HepG2 (cell line): ENCODE data around the gene CEP104. TPM values are rescaled to one million over a fixed set of nuclear protein-coding genes. Genes with fewer than 3 reads are reported as not detected.

Experiments
- ATAC-seq: fragments of 200-7000 bp; cut with Tn5 transposase; 3 replicates; pipeline ENCODE4 v1.9.1; 2020; ENCODE audit warnings: mild to moderate bottlenecking, moderate library complexity
- BruUV-seq: library from RNA; stranded (reverse); fragments of 400-500 nt; replicated peaks from 2 replicates; lab custom pipeline; 2021; lab: Mats Ljungman, UMichigan
- CTCF ChIA-PET: fragments of 300-600 bp; formaldehyde crosslinking; extraction: SDS; loops from one replicate; lab custom pipeline; 2021; ENCODE audit warnings: low total read pairs, inconsistent platforms, low intra/inter-chr PET ratio; lab: Yijun Ruan, JAX
- POLR2A ChIA-PET: fragments of 350-600 bp; sonication (Branson Sonifier 250); formaldehyde crosslinking; loops from one replicate; lab custom pipeline; 2020; ENCODE audit warnings: antibody characterized with exemption, inconsistent platforms; lab: Yijun Ruan, JAX
- DNase-seq: peaks from one replicate; pipeline ENCODE4 v3.0.0-alpha.2; 2015; ENCODE audit warnings: low spot score
- FAIRE-seq: peaks from 3 replicates; lab custom pipeline; 2011; peaks lifted over from hg19 to GRCh38; lab: Jason Lieb, UNC
- H2AFZ ChIP-seq: one replicate; pipeline ENCODE4 v1.6.1; 2011; ENCODE audit warnings: low read length, inconsistent platforms
- H3K27ac ChIP-seq: fragments of 300-600 bp; 3 replicates; pipeline ENCODE4 v1.8.0; 2011; ENCODE audit warnings: mixed run types, mild to moderate bottlenecking, mixed read lengths, low read length, inconsistent platforms; ENCODE audit not compliant: insufficient read depth; ENCODE audit errors: extremely low read length
- H3K27me3 ChIP-seq, 2 experiments: fragments of 200-600 bp in 1 of 2; 2 replicates in 1 of 2; 3 replicates in 1 of 2; pipeline versions ENCODE4 v1.6.0 to v1.8.0; 2011; ENCODE audit warnings: low read length in 2 of 2, mild to moderate bottlenecking in 2 of 2, moderate library complexity in 2 of 2, inconsistent platforms in 1 of 2; ENCODE audit not compliant: insufficient read depth in 2 of 2, control insufficient read depth in 1 of 2
- H3K36me3 ChIP-seq, 2 experiments: fragments of 200-600 bp in 1 of 2; replicated peaks in 1 of 2; 2 replicates in 1 of 2; 3 replicates in 1 of 2; pipeline versions ENCODE4 v1.5.1 to v1.8.0; 2011; ENCODE audit warnings: low read length in 2 of 2, inconsistent platforms in 1 of 2; ENCODE audit not compliant: insufficient read depth in 2 of 2, control insufficient read depth in 1 of 2
- H3K4me1 ChIP-seq: 2 replicates; pipeline ENCODE4 v1.5.1; 2012; ENCODE audit warnings: low read length, inconsistent platforms; ENCODE audit not compliant: insufficient read depth
- H3K4me2 ChIP-seq: 2 replicates; pipeline ENCODE4 v1.6.0; 2011; ENCODE audit warnings: low read depth, low read length, inconsistent platforms
- H3K4me3 ChIP-seq, 3 experiments: fragments of 200-600 bp in 1 of 3; sonication (generic), shearing (Covaris generic) in 1 of 3; replicated peaks in 1 of 3; 2 replicates each; pipeline ENCODE4 v1.5.1; 2011 to 2016; ENCODE audit warnings: low read length in 3 of 3, inconsistent platforms in 2 of 3, low read depth in 2 of 3, mild to moderate bottlenecking in 2 of 3, control low read depth in 1 of 3, mixed read lengths in 1 of 3; ENCODE audit not compliant: insufficient read depth in 1 of 3
- H3K79me2 ChIP-seq: one replicate; pipeline ENCODE4 v1.6.1; 2011; ENCODE audit warnings: low read length, inconsistent platforms; ENCODE audit not compliant: insufficient read depth
- H3K9ac ChIP-seq: 2 replicates; pipeline ENCODE4 v1.6.0; 2011; ENCODE audit warnings: mild to moderate bottlenecking, low read depth, low read length, inconsistent platforms; ENCODE audit not compliant: insufficient read depth
- H3K9me3 ChIP-seq: 2 replicates; pipeline ENCODE4 v1.5.1; 2012; ENCODE audit warnings: mild to moderate bottlenecking, low read length
- H4K20me1 ChIP-seq: 2 replicates; pipeline ENCODE4 v1.6.0; 2011; ENCODE audit warnings: inconsistent platforms, mild to moderate bottlenecking, low read length, moderate library complexity; ENCODE audit not compliant: insufficient read depth
- HOXA7 ChIP-seq: sonication (generic); formaldehyde crosslinking; IDR thresholded peaks from 2 replicates; pipeline ENCODE4 v1.8.1; 2022; ENCODE audit warnings: mild to moderate bottlenecking, missing genetic modification reagents, moderate library complexity
- KMT2A ChIP-seq: sonication (generic); formaldehyde crosslinking; IDR thresholded peaks from 2 replicates; pipeline ENCODE4 v1.4.0; 2020; ENCODE audit warnings: missing genetic modification reagents
- PATZ1 ChIP-seq: sonication (generic); formaldehyde crosslinking; IDR thresholded peaks from 2 replicates; pipeline ENCODE4 v1.4.0; 2020; ENCODE audit warnings: missing genetic modification reagents
- PAXIP1 ChIP-seq: sonication (generic); formaldehyde crosslinking; conservative IDR thresholded peaks from 2 replicates; pipeline ENCODE4 v1.4.0; 2020; ENCODE audit warnings: mild to moderate bottlenecking, missing genetic modification reagents, moderate library complexity
- RFXAP ChIP-seq: sonication (generic); formaldehyde crosslinking; IDR thresholded peaks from 2 replicates; pipeline ENCODE4 v1.4.0; 2020; ENCODE audit warnings: missing genetic modification reagents, borderline replicate concordance
- TP53 ChIP-seq: sonication (generic); formaldehyde crosslinking; conservative IDR thresholded peaks from 2 replicates; pipeline ENCODE4 v1.4.0; 2020; ENCODE audit warnings: missing genetic modification reagents
- ZFP82 ChIP-seq: sonication (generic); formaldehyde crosslinking; IDR thresholded peaks from 2 replicates; pipeline ENCODE4 v1.5.1; 2020; ENCODE audit warnings: mild to moderate bottlenecking, missing genetic modification reagents, borderline replicate concordance
- ZNF280D ChIP-seq: sonication (generic); formaldehyde crosslinking; IDR thresholded peaks from 2 replicates; pipeline ENCODE4 v1.5.1; 2020; ENCODE audit warnings: mild to moderate bottlenecking, missing genetic modification reagents
- ZNF331 ChIP-seq: sonication (generic); formaldehyde crosslinking; IDR thresholded peaks from 2 replicates; pipeline ENCODE4 v1.4.0; 2020; ENCODE audit warnings: missing genetic modification reagents
- whole genome bisulfite sequencing: methylation state at CpG from one replicate; pipeline ENCODE4 v1.1.6; 2017; ENCODE audit warnings: low lambda C conversion rate; 5-methylcytosine and 5-hydroxymethylcytosine counted together
- in situ Hi-C: cut with HindIII; loops from 2 replicates; pipeline ENCODE4 v1.10.0; 2017; ENCODE audit warnings: low pct_unique_long_range_greater_than_20kb; ENCODE audit not compliant: extremely low pct_ligation_motif_present
- intact Hi-C: fragments of 100-400 bp; cut with micrococcal nuclease; formaldehyde crosslinking; loops from one replicate; pipeline ENCODE4 v1.10.0; 2022; ENCODE audit not compliant: unreplicated experiment
- polyA plus RNA-seq, 8 experiments: library from polyadenylated mRNA; depleted of rRNA in 3 of 8; stranded (reverse) in 7 of 8; unstranded in 1 of 8; fragments of >200 nt; fragmentation: Illumina TruSeq in 4 of 8; extraction: Trizol in 4 of 8; gene quantifications; 2 replicates each; pipeline versions ENCODE4 v1.2.1 to v1.2.3, GENCODE V29; 2011 to 2016; ENCODE audit warnings: low read depth in 4 of 8, missing spikeins in 1 of 8, mixed read lengths in 1 of 8; ENCODE audit not compliant: insufficient read depth in 1 of 8
- total RNA-seq, 5 experiments: library from RNA; depleted of rRNA; stranded (reverse); fragments of >200 nt; fragmentation: Illumina TruSeq; extraction: Trizol; gene quantifications; 2 replicates each; pipeline ENCODE4 v1.2.3, GENCODE V29; 2016; ENCODE audit warnings: low read depth in 1 of 5

The CEP104 gene
- total and polyA plus RNA-seq, 2 of the 13 experiments (the other 11 are each of a cell fraction or from before 2014, with no cell fraction given) = 20.4 to 30.1 TPM

- Histone ChIP-seq H3K9me3 (peaks cover 16% of the 10 kb centered on the region), H3K4me2 (no peak overlapping the region), H3K4me3 (no peak overlapping the region), H3K27me3 (no peaks in the 10 kb centered on the region), H3K79me2 (no peaks in the 10 kb centered on the region), H3K4me1 (0 out of 2 replicates have a peak, but pooled peaks cover 6% of the 10 kb centered on the region), H3K36me3 (peaks cover 8 to 21% of the 10 kb centered on the region in 2 experiments; a peak in 4 of 5 replicates), H3K27ac (no peak overlapping the region), H2AFZ (no peak overlapping the region), H3K9ac (no peak overlapping the region), H4K20me1 (no peaks in the 10 kb centered on the region)
- BruUV-seq = no TSS peak
- in situ Hi-C loops (no loop called here), intact Hi-C loops (no loop called here)
- no peak for TF ChIP-seq RFXAP (CRISPR knock-in tag)
- TF ChIP-seq PATZ1 (CRISPR knock-in tag) = no peak
- peak; percentile 98 for TF ChIP-seq ZNF331 (CRISPR knock-in tag)
- no peak for TF ChIP-seq KMT2A
- no peak for TF ChIP-seq TP53 (CRISPR knock-in tag)
- TF ChIP-seq HOXA7 (CRISPR knock-in tag) = no peak
- TF ChIP-seq ZFP82 (CRISPR knock-in tag) = no peak
- TF ChIP-seq PAXIP1 (CRISPR knock-in tag) = no peak
- TF ChIP-seq ZNF280D (CRISPR knock-in tag) = 0 out of 2 replicates have a peak, but pooled peaks have one; percentile 32
- ATAC-seq = no peak
- FAIRE-seq = no peak
- ChIA-PET POLR2A (no interaction called here), CTCF (no interaction called here)
- DNase-seq = no peak
- WGBS = 100% methylated on average over 6 of the region's 7 CpGs
Observed at GRCh38 chr1:3879099-3879498, 22.1 kb upstream of the CEP104 start.
